Gastrocnemius medialis (tissue), 4 donors: ENCODE measurements around the gene ZBTB16.

Experiments
- CTCF ChIP-seq, 5 experiments: fragments of 450-650 bp in 3 of 5; fragments of 200-600 bp in 2 of 5; sonication (generic) in 2 of 5; IDR thresholded peaks in 4 of 5; conservative IDR thresholded peaks in 1 of 5; 1 replicate in 4 of 5; 2 replicates in 1 of 5; pipeline ENCODE4 v1.5.1; 2016 to 2019; ENCODE audit warnings: antibody characterized with exemption in 5 of 5, mild to moderate bottlenecking in 3 of 5, moderate library complexity in 3 of 5
- POLR2A ChIP-seq, 2 donors: fragments of 450-650 bp; IDR thresholded peaks; one replicate each; pipeline ENCODE4 v1.6.1; 2017; ENCODE audit warnings: antibody characterized with exemption in 2 of 2, mild to moderate bottlenecking in 2 of 2, moderate library complexity in 2 of 2

- TF ChIP-seq CTCF (IDR thresholded peaks at IDR 0.05 in 4 of 5, conservative IDR thresholded peaks at IDR 0.05 in 1 of 5) (no peak), POLR2A (IDR thresholded peaks at IDR 0.05) (no peak)
Measured at GRCh38 chr11:114033572-114033971, 25.9 kb upstream of the ZBTB16 start.
